OCI-LY1 (cell line): ENCODE measurements around the gene EBF4.

Experiments
- H2AFZ ChIP-seq: fragments of 200-600 bp; sonication (generic), shearing (Covaris generic); 2 replicates; pipeline ENCODE4 v1.6.0; 2014; ENCODE audit warnings: antibody characterized with exemption, mild to moderate bottlenecking, low read length
- H3F3A ChIP-seq: fragments of 200-600 bp; sonication (generic), shearing (Covaris generic); 2 replicates; pipeline ENCODE4 v1.6.0; 2014; ENCODE audit warnings: mild to moderate bottlenecking, antibody characterized with exemption, low read length, moderate library complexity; ENCODE audit not compliant: insufficient read depth
- H3K27ac ChIP-seq: fragments of 200-600 bp; sonication (generic); 2 replicates; pipeline ENCODE4 v1.5.1; 2014; ENCODE audit warnings: low read length, mixed run types, mild to moderate bottlenecking, low read depth; ENCODE audit not compliant: poor library complexity, severe bottlenecking
- H3K27me3 ChIP-seq: fragments of 200-600 bp; sonication (generic); 2 replicates; pipeline ENCODE4 v1.6.0; 2014; ENCODE audit warnings: antibody characterized with exemption, mild to moderate bottlenecking, low read length, moderate library complexity; ENCODE audit not compliant: insufficient read depth
- H3K36me3 ChIP-seq: fragments of 200-600 bp; sonication (generic); 2 replicates; pipeline ENCODE4 v1.6.1; 2014; ENCODE audit warnings: mild to moderate bottlenecking, antibody characterized with exemption, low read length, moderate library complexity, mixed read lengths; ENCODE audit not compliant: insufficient read depth
- H3K4me1 ChIP-seq: fragments of 200-600 bp; sonication (generic); 2 replicates; pipeline ENCODE4 v1.5.1; 2014; ENCODE audit warnings: mild to moderate bottlenecking, low read length, moderate library complexity; ENCODE audit not compliant: insufficient read depth, severe bottlenecking
- H3K4me2 ChIP-seq: fragments of 200-600 bp; sonication (generic), shearing (Covaris generic); 2 replicates; pipeline ENCODE4 v1.6.1; 2014; ENCODE audit warnings: low read length
- H3K4me3 ChIP-seq: fragments of 200-600 bp; sonication (generic); 2 replicates; pipeline ENCODE4 v1.5.1; 2014; ENCODE audit warnings: low read length, low read depth, mild to moderate bottlenecking, mixed read lengths; ENCODE audit not compliant: poor library complexity, severe bottlenecking
- H3K79me2 ChIP-seq: fragments of 200-600 bp; shearing (Covaris generic); 2 replicates; pipeline ENCODE4 v1.6.1; 2016; ENCODE audit warnings: mixed run types, low read length, mixed read lengths; ENCODE audit not compliant: insufficient read depth
- H3K9ac ChIP-seq: fragments of 200-600 bp; sonication (generic), shearing (Covaris generic); 2 replicates; pipeline ENCODE4 v1.6.1; 2014; ENCODE audit warnings: mild to moderate bottlenecking, low read length, mixed read lengths
- H3K9me2 ChIP-seq: fragments of 200-600 bp; sonication (generic), shearing (Covaris generic); 2 replicates; pipeline ENCODE4 v1.6.1; 2014; ENCODE audit warnings: low read depth, mild to moderate bottlenecking, low read length, mixed read lengths
- H3K9me3 ChIP-seq: fragments of 200-600 bp; shearing (Covaris generic); 2 replicates; pipeline ENCODE4 v1.6.1; 2014; ENCODE audit warnings: low read length, mixed read lengths
- H4K20me1 ChIP-seq: fragments of 200-600 bp; sonication (generic), shearing (Covaris generic); 2 replicates; pipeline ENCODE4 v1.6.0; 2016; ENCODE audit warnings: mild to moderate bottlenecking, low read length; ENCODE audit not compliant: insufficient read depth
- CTCF ChIP-seq: fragments of 200-600 bp; sonication (generic), shearing (Covaris generic); IDR thresholded peaks from 2 replicates; pipeline ENCODE4 v1.5.1; 2017; ENCODE audit warnings: mild to moderate bottlenecking, antibody characterized with exemption, low read length, moderate library complexity, mixed read lengths
- EZH2 ChIP-seq: fragments of 200-600 bp; sonication (generic), shearing (Covaris generic); IDR thresholded peaks from 2 replicates; pipeline ENCODE4 v1.8.0; 2017; ENCODE audit warnings: borderline replicate concordance, mixed run types, mild to moderate bottlenecking, antibody characterized with exemption, low read length, moderate library complexity, mixed read lengths

Gene EBF4

GRCh38 chr20:2749343-2749950 lies 56.9 kb downstream of the EBF4 start:
- H3K36me3 ChIP-seq = no peaks in the 10 kb centered on the region
- H3K27me3 ChIP-seq = 0 out of 2 replicates have a peak, but pooled peaks cover 4% of the 10 kb centered on the region
- no peak overlapping the region for H3K27ac ChIP-seq
- no peak overlapping the region for H3K9ac ChIP-seq
- H3K9me2 ChIP-seq = no peaks in the 10 kb centered on the region
- no peaks in the 10 kb centered on the region for H4K20me1 ChIP-seq
- TF ChIP-seq CTCF = no peak
- TF ChIP-seq EZH2 = no peak
- H3F3A ChIP-seq = no peaks in the 10 kb centered on the region
- H3K4me3 ChIP-seq = no peak overlapping the region
- no peak overlapping the region for H3K4me2 ChIP-seq
- no peak overlapping the region for H2AFZ ChIP-seq
- H3K4me1 ChIP-seq = peaks cover 14% of the 10 kb centered on the region
- no peaks in the 10 kb centered on the region for H3K79me2 ChIP-seq
- no peaks in the 10 kb centered on the region for H3K9me3 ChIP-seq

GRCh38 chr20:2749951-2750490 lies 57.4 kb downstream of the EBF4 start:
- Histone ChIP-seq H3K4me2 (no peak overlapping the region), H2AFZ (no peak overlapping the region), H3K9me2 (no peaks in the 10 kb centered on the region), H3K79me2 (no peaks in the 10 kb centered on the region), H3K9ac (no peak overlapping the region), H4K20me1 (no peaks in the 10 kb centered on the region), H3K4me3 (no peak overlapping the region), H3K36me3 (no peaks in the 10 kb centered on the region), H3K27me3 (0 out of 2 replicates have a peak, but pooled peaks cover 4% of the 10 kb centered on the region), H3K9me3 (no peaks in the 10 kb centered on the region), H3K27ac (no peak overlapping the region), H3F3A (no peaks in the 10 kb centered on the region), H3K4me1 (peaks cover 14% of the 10 kb centered on the region)
- no peak for TF ChIP-seq CTCF
- no peak for TF ChIP-seq EZH2

- Histone ChIP-seq H3K9me2 (no peaks in the 10 kb centered on the region), H3F3A (no peaks in the 10 kb centered on the region), H3K4me3 (no peak overlapping the region), H3K9me3 (no peaks in the 10 kb centered on the region), H4K20me1 (no peaks in the 10 kb centered on the region), H3K9ac (no peak overlapping the region), H3K79me2 (no peaks in the 10 kb centered on the region), H3K27ac (no peak overlapping the region), H3K27me3 (0 out of 2 replicates have a peak, but pooled peaks cover 4% of the 10 kb centered on the region), H3K4me1 (peaks cover 14% of the 10 kb centered on the region), H3K36me3 (no peaks in the 10 kb centered on the region), H3K4me2 (no peak overlapping the region), H2AFZ (no peak overlapping the region)
- TF ChIP-seq CTCF (no peak), EZH2 (no peak)
Measured at GRCh38 chr20:2750491-2751251, 58.1 kb downstream of the EBF4 start.
